Sigmoid colon (tissue), 4 donors: ENCODE results near the gene QSOX1.

ENCODE experiments used
- CTCF ChIP-seq, 4 experiments: fragments of 450-650 bp in 3 of 4; fragments of 200-600 bp in 1 of 4; IDR thresholded peaks; one replicate each; pipeline ENCODE4 v1.5.1; 2016 to 2019; ENCODE audit warnings: antibody characterized with exemption in 4 of 4, mild to moderate bottlenecking in 3 of 4, moderate library complexity in 2 of 4
- EP300 ChIP-seq, 4 donors: sonication (generic); formaldehyde crosslinking; IDR thresholded peaks; one replicate each; pipeline ENCODE4 v1.6.1; 2017; ENCODE audit warnings: antibody characterized with exemption in 4 of 4
- POLR2A ChIP-seq, 2 donors: fragments of 450-650 bp; IDR thresholded peaks; one replicate each; pipeline ENCODE4 v1.6.1; 2016; ENCODE audit warnings: antibody characterized with exemption in 2 of 2, mild to moderate bottlenecking in 2 of 2, moderate library complexity in 2 of 2
- POLR2AphosphoS5 ChIP-seq, 4 donors: sonication (generic); formaldehyde crosslinking; IDR thresholded peaks; one replicate each; pipeline ENCODE4 v1.6.1; 2017; ENCODE audit warnings: antibody characterized with exemption in 4 of 4

- no peak for TF ChIP-seq CTCF (IDR thresholded peaks at IDR 0.05)
- TF ChIP-seq POLR2AphosphoS5 (IDR thresholded peaks at IDR 0.05) = no peak
- no peak for TF ChIP-seq POLR2A (IDR thresholded peaks at IDR 0.05)
- no peak for TF ChIP-seq EP300 (IDR thresholded peaks at IDR 0.05)
Measured at GRCh38 chr1:180247580-180247979, 92.9 kb downstream of the QSOX1 start.
